GM12878 (cell line): ENCODE measurements around the gene PUM2. TPM values are rescaled to one million over a fixed set of nuclear protein-coding genes. Genes with fewer than 3 reads are reported as not detected.

Experiments used
- ATAC-seq: fragments of 200-7000 bp; cut with Tn5 transposase; 3 replicates; pipeline ENCODE4 v1.9.1; 2020; ENCODE audit warnings: mild to moderate bottlenecking, moderate library complexity
- BruUV-seq: library from RNA; stranded (reverse); fragments of 400-500 nt; replicated peaks from 2 replicates; lab custom pipeline; 2021; lab: Mats Ljungman, UMichigan
- CTCF ChIA-PET: fragments of 300-600 bp; sonication (Branson Sonifier 250); formaldehyde crosslinking; extraction: SDS; loops from one replicate; lab custom pipeline; 2021; ENCODE audit warnings: inconsistent platforms; lab: Yijun Ruan, JAX
- POLR2A ChIA-PET: fragments of 350-600 bp; formaldehyde crosslinking; extraction: SDS; loops from one replicate; lab custom pipeline; 2021; ENCODE audit warnings: inconsistent platforms; lab: Charles Lee
- RAD21 ChIA-PET: fragments of 300-600 bp; sonication (Branson Sonifier 250); formaldehyde crosslinking; loops from one replicate; lab custom pipeline; 2023; ENCODE audit warnings: antibody characterized with exemption; ENCODE audit not compliant: unreplicated experiment; lab: Charles Lee
- SMC1A ChIA-PET: fragments of 300-600 bp; sonication (Branson Sonifier 250); formaldehyde crosslinking; loops from one replicate; lab custom pipeline; 2023; ENCODE audit not compliant: unreplicated experiment, uncharacterized antibody; lab: Charles Lee
- DNase-seq: peaks from one replicate; pipeline ENCODE4 v3.0.0-alpha.2; 2011; ENCODE audit warnings: low read depth, low spot score
- FAIRE-seq: peaks from 3 replicates; lab custom pipeline; 2011; peaks lifted over from hg19 to GRCh38; lab: Jason Lieb, UNC
- H2AFZ ChIP-seq: 2 replicates; pipeline ENCODE4 v1.6.0; 2011; ENCODE audit warnings: low read depth, low read length, control low read depth; ENCODE audit not compliant: control insufficient read depth
- H3K27ac ChIP-seq: 2 replicates; pipeline ENCODE4 v1.5.1; 2011; ENCODE audit warnings: control low read depth; ENCODE audit not compliant: control insufficient read depth, insufficient read depth
- H3K27me3 ChIP-seq, 2 experiments: replicated peaks in 1 of 2; 2 replicates each; pipeline versions ENCODE4 v1.6.0 to v1.6.1; 2011; ENCODE audit warnings: low read length in 1 of 2; ENCODE audit not compliant: control insufficient read depth in 2 of 2, insufficient read depth in 2 of 2
- H3K36me3 ChIP-seq, 2 experiments: 2 replicates each; pipeline ENCODE4 v1.5.1; 2011; ENCODE audit warnings: low read length in 1 of 2; ENCODE audit not compliant: control insufficient read depth in 2 of 2, insufficient read depth in 2 of 2
- H3K4me1 ChIP-seq: 2 replicates; pipeline ENCODE4 v1.6.1; 2011; ENCODE audit warnings: mild to moderate bottlenecking, low read length, moderate library complexity, mixed read lengths; ENCODE audit not compliant: control insufficient read depth, insufficient read depth
- H3K4me2 ChIP-seq: 2 replicates; pipeline ENCODE4 v1.6.0; 2011; ENCODE audit warnings: control low read depth; ENCODE audit not compliant: control insufficient read depth, insufficient read depth
- H3K4me3 ChIP-seq: fragments of 200-600 bp; sonication (generic); 2 replicates; pipeline ENCODE4 v1.5.1; 2016
- H3K79me2 ChIP-seq: 2 replicates; pipeline ENCODE4 v1.6.0; 2011; ENCODE audit warnings: low read length; ENCODE audit not compliant: control insufficient read depth, insufficient read depth
- H3K9ac ChIP-seq: 2 replicates; pipeline ENCODE4 v1.8.0; 2011; ENCODE audit warnings: low read length, control low read depth, mixed read lengths; ENCODE audit not compliant: control insufficient read depth, insufficient read depth
- H3K9me3 ChIP-seq: replicated peaks from 3 replicates; pipeline ENCODE4 v1.5.1; 2011; ENCODE audit warnings: mild to moderate bottlenecking, low read length; ENCODE audit not compliant: control insufficient read depth, insufficient read depth
- H4K20me1 ChIP-seq: 2 replicates; pipeline ENCODE4 v1.6.0; 2011; ENCODE audit not compliant: control insufficient read depth, insufficient read depth
- ASH2L ChIP-seq: fragments of 300-600, 200-600 bp; sonication (generic); IDR thresholded peaks from 2 replicates; pipeline ENCODE4 v1.6.1; 2017; ENCODE audit warnings: low read depth, mild to moderate bottlenecking, borderline replicate concordance
- ATF2 ChIP-seq: IDR thresholded peaks from 2 replicates; pipeline ENCODE4 v1.6.1; 2012; ENCODE audit warnings: low read length, inconsistent platforms
- BHLHE40 ChIP-seq, 2 experiments: fragments of 450-650 bp in 1 of 2; IDR thresholded peaks; 2 replicates each; pipeline ENCODE4 v1.6.1; 2011 to 2017; ENCODE audit warnings: low read depth in 2 of 2, borderline replicate concordance in 1 of 2, improper control_type of control experiment in 1 of 2, low read length in 1 of 2, mild to moderate bottlenecking in 1 of 2
- CHD4 ChIP-seq: fragments of 200-600 bp; sonication (generic); IDR thresholded peaks from 2 replicates; pipeline ENCODE4 v1.6.1; 2016; ENCODE audit warnings: mild to moderate bottlenecking
- ESRRA ChIP-seq: IDR thresholded peaks from 2 replicates; pipeline ENCODE4 v1.6.1; 2012; ENCODE audit warnings: mild to moderate bottlenecking, low read length, improper control_type of control experiment
- MEF2B ChIP-seq: fragments of 450-650 bp; IDR thresholded peaks from 2 replicates; pipeline ENCODE4 v1.6.1; 2018; ENCODE audit warnings: mild to moderate bottlenecking, moderate library complexity; ENCODE audit not compliant: partially characterized antibody, poor library complexity, severe bottlenecking
- MLLT1 ChIP-seq: fragments of 450-650 bp; IDR thresholded peaks from 2 replicates; pipeline ENCODE4 v1.6.1; 2016; ENCODE audit warnings: mild to moderate bottlenecking
- NR2C2 ChIP-seq: IDR thresholded peaks from 2 replicates; pipeline ENCODE4 v1.6.1; 2011; ENCODE audit warnings: borderline replicate concordance, low read depth; ENCODE audit not compliant: control insufficient read depth, insufficient read length
- POLR2AphosphoS2 ChIP-seq: IDR thresholded peaks from 2 replicates; pipeline ENCODE4 v1.6.1; 2011; ENCODE audit warnings: low read depth, mild to moderate bottlenecking, low read length, improper control_type of control experiment, moderate library complexity
- SMC3 ChIP-seq: IDR thresholded peaks from 2 replicates; pipeline ENCODE4 v1.6.1; 2011; ENCODE audit warnings: low read length, improper control_type of control experiment, borderline replicate concordance
- SPI1 ChIP-seq: IDR thresholded peaks from 2 replicates; pipeline ENCODE4 v1.6.1; 2011; ENCODE audit warnings: low read depth, mild to moderate bottlenecking, low read length, moderate library complexity, borderline replicate concordance; ENCODE audit not compliant: insufficient read depth
- TARDBP ChIP-seq: IDR thresholded peaks from 2 replicates; pipeline ENCODE4 v1.6.1; 2016; ENCODE audit warnings: borderline replicate concordance
- WGBS: methylation state at CpG from one replicate; pipeline ENCODE4 v1.1.6; 2016; ENCODE audit warnings: low lambda C conversion rate; ENCODE audit not compliant: insufficient replicate concordance, insufficient coverage; ENCODE audit errors: missing lambda C conversion rate; 5-methylcytosine and 5-hydroxymethylcytosine counted together
- in situ Hi-C: fragments of 300-500 bp; cut with MboI; formaldehyde crosslinking; loops from 9 replicates; pipeline ENCODE4 v1.14.3; 2018; ENCODE audit warnings: mixed read lengths
- intact Hi-C: fragments of 100-400 bp; cut with micrococcal nuclease; formaldehyde crosslinking; loops from one replicate; pipeline ENCODE4 v1.14.2; 2022; ENCODE audit not compliant: unreplicated experiment
- polyA plus RNA-seq, 11 experiments: library from polyadenylated mRNA; depleted of rRNA in 4 of 11; unstranded in 6 of 11; stranded (reverse) in 5 of 11; fragments of >200 nt; fragmentation: Nextera tagmentation in 4 of 11; fragmentation: Illumina TruSeq in 1 of 11; extraction: Ambion mirVana in 4 of 11; extraction: Trizol in 1 of 11; gene quantifications; 1 replicate in 1 of 11; 2 replicates in 10 of 11; pipeline versions ENCODE4 v1.2.1 to v1.2.3, GENCODE V29; 2011 to 2016; ENCODE audit warnings: inconsistent platforms in 2 of 11, missing spikeins in 2 of 11, low read depth in 1 of 11
- total RNA-seq, 4 experiments: library from RNA; depleted of rRNA in 3 of 4; stranded (reverse); fragments of >200 nt in 3 of 4; fragmentation: Illumina TruSeq in 1 of 4; extraction: Trizol in 1 of 4; gene quantifications; 2 replicates each; pipeline versions ENCODE4 v1.2.1 to v1.2.3, GENCODE V29; 2013 to 2021

The PUM2 gene
- total and polyA plus RNA-seq, 10 of the 15 experiments (the other 5 are each of a cell fraction or from before 2014, with no cell fraction given): 14.5 to 87.6 (median 29.4) TPM

GRCh38 chr2:20211420-20211819, 139.2 kb downstream of the PUM2 start:
- CTCF ChIA-PET: interaction anchor here (0.9 to 6.2 kb wide), 3 partner anchors 12 to 56 kb away, joined by 3 to 39 read pairs (median 11); partner anchors contain the start of gene SDC1
- intact Hi-C loops: no loop called here
- RAD21 ChIA-PET: interaction anchor here (1.3 to 6.2 kb wide), 2 partner anchors 11 to 24 kb away, joined by 3 to 69 read pairs; no protein-coding TSS in a partner anchor

More at GRCh38 chr2:20211420-20211819, 139.2 kb downstream of the PUM2 start:
- Histone ChIP-seq H3K9me3 (no peaks in the 10 kb centered on the region), H3K4me3 (no peak overlapping the region), H3K79me2 (peaks cover 18% of the 10 kb centered on the region), H3K36me3 (no peaks in the 10 kb centered on the region), H3K4me2 (no peak overlapping the region), H2AFZ (no peak overlapping the region), H3K4me1 (peaks cover 73% of the 10 kb centered on the region), H4K20me1 (no peaks in the 10 kb centered on the region), H3K9ac (no peak overlapping the region), H3K27ac (no peak overlapping the region), H3K27me3 (no peaks in the 10 kb centered on the region)
- WGBS: 79% methylated on average over 12 of the region's 12 CpGs
- in situ Hi-C loops: no loop called here
- FAIRE-seq: no peak
- TF ChIP-seq MEF2B: no peak
- no peak for TF ChIP-seq POLR2AphosphoS2
- no peak for TF ChIP-seq BHLHE40 (IDR thresholded peaks at IDR 0.05; ENCODE audit: borderline replicate concordance in 1 of 2, low read depth in 2 of 2, low read length in 1 of 2)
- TF ChIP-seq MLLT1: no peak
- no peak for TF ChIP-seq SMC3
- TF ChIP-seq ATF2: no peak
- no peak for TF ChIP-seq SPI1
- TF ChIP-seq TARDBP: no peak
- TF ChIP-seq ESRRA: no peak
- TF ChIP-seq ASH2L: no peak
- TF ChIP-seq NR2C2: no peak
- TF ChIP-seq CHD4: no peak
- BruUV-seq: no TSS peak
- no peak for ATAC-seq
- POLR2A ChIA-PET: interaction anchor here (5.0 kb wide), 1 partner anchor 11 kb away, joined by 38 read pairs; no protein-coding TSS in a partner anchor
- no peak for DNase-seq
- SMC1A ChIA-PET: interaction anchor here (1.0 to 2.7 kb wide), 4 partner anchors 10 to 75 kb away, joined by 3 to 15 read pairs (median 4); no protein-coding TSS in a partner anchor
